Osteocyte (in vitro differentiated cells): ENCODE measurements around the gene APOM. TPM values are rescaled to one million over a fixed set of nuclear protein-coding genes. Genes with fewer than 3 reads are reported as not detected.
A peak's percentile ranks its signal among the peaks of the same experiment; 100 is the strongest.

ENCODE experiments used
- DNase-seq: peaks from one replicate; pipeline ENCODE4 v3.0.0; 2021; ENCODE audit warnings: mixed read lengths; ENCODE audit not compliant: unreplicated experiment; ENCODE audit errors: extremely low spot score
- H3K27ac Mint-ChIP-seq: one replicate; pipeline ENCODE4 v1.8.0; 2021; ENCODE audit warnings: mild to moderate bottlenecking, mixed read lengths; ENCODE audit not compliant: unreplicated experiment
- H3K27me3 Mint-ChIP-seq: one replicate; pipeline ENCODE4 v1.8.0; 2021; ENCODE audit warnings: mixed read lengths; ENCODE audit not compliant: unreplicated experiment
- H3K36me3 Mint-ChIP-seq: one replicate; pipeline ENCODE4 v1.8.0; 2021; ENCODE audit warnings: mixed read lengths; ENCODE audit not compliant: unreplicated experiment
- H3K4me1 Mint-ChIP-seq: one replicate; pipeline ENCODE4 v1.8.0; 2021; ENCODE audit warnings: mixed read lengths; ENCODE audit not compliant: unreplicated experiment
- H3K4me3 Mint-ChIP-seq: one replicate; pipeline ENCODE4 v1.8.0; 2021; ENCODE audit warnings: mild to moderate bottlenecking, moderate library complexity, mixed read lengths; ENCODE audit not compliant: unreplicated experiment
- H3K9me3 Mint-ChIP-seq: one replicate; pipeline ENCODE4 v1.8.0; 2021; ENCODE audit warnings: mixed read lengths; ENCODE audit not compliant: unreplicated experiment
- CTCF ChIP-seq: fragments of 200-600 bp; sonication (generic); IDR thresholded peaks from 2 replicates; pipeline ENCODE4 v1.5.0; 2021; ENCODE audit warnings: antibody characterized with exemption, mild to moderate bottlenecking, moderate library complexity
- total RNA-seq: library from RNA; stranded (reverse); gene quantifications from 2 replicates; pipeline ENCODE4 v1.2.1, GENCODE V29; 2021

The APOM gene
- total RNA-seq, 1 donor from 2014 or later, result 4.0 TPM

GRCh38 chr6:31692353-31692752, 36.7 kb downstream of the APOM start:
- no peak for TF ChIP-seq CTCF
- Mint-ChIP-seq H3K27me3 (no peaks in the 10 kb centered on the region), H3K27ac (no peak overlapping the region), H3K36me3 (peaks cover 30% of the 10 kb centered on the region), H3K9me3 (no peaks in the 10 kb centered on the region), H3K4me1 (no peaks in the 10 kb centered on the region), H3K4me3 (no peak overlapping the region)
- DNase-seq, result no peak

GRCh38 chr6:31692886-31693285, 37.2 kb downstream of the APOM start:
- no peak for TF ChIP-seq CTCF
- H3K27me3 Mint-ChIP-seq, result no peaks in the 10 kb centered on the region
- H3K4me1 Mint-ChIP-seq, result no peaks in the 10 kb centered on the region
- H3K9me3 Mint-ChIP-seq, result no peaks in the 10 kb centered on the region
- H3K36me3 Mint-ChIP-seq, result peaks cover 28% of the 10 kb centered on the region
- DNase-seq, result no peak
- no peak overlapping the region for H3K27ac Mint-ChIP-seq
- no peak overlapping the region for H3K4me3 Mint-ChIP-seq

- TF ChIP-seq CTCF, result no peak
- no peak overlapping the region for H3K4me3 Mint-ChIP-seq
- H3K27me3 Mint-ChIP-seq, result no peaks in the 10 kb centered on the region
- H3K27ac Mint-ChIP-seq, result no peak overlapping the region
- H3K9me3 Mint-ChIP-seq, result no peaks in the 10 kb centered on the region
- no peak for DNase-seq
- peaks cover 30% of the 10 kb centered on the region for H3K36me3 Mint-ChIP-seq
- no peaks in the 10 kb centered on the region for H3K4me1 Mint-ChIP-seq
Measured at GRCh38 chr6:31693535-31693934, 37.8 kb downstream of the APOM start.

GRCh38 chr6:31697555-31697954, 41.9 kb downstream of the APOM start:
- Mint-ChIP-seq H3K4me3 (no peak overlapping the region), H3K27me3 (no peaks in the 10 kb centered on the region), H3K9me3 (no peaks in the 10 kb centered on the region), H3K36me3 (peaks cover 21% of the 10 kb centered on the region), H3K4me1 (peaks cover 18% of the 10 kb centered on the region), H3K27ac (peak overlapping the region; percentile 32)
- no peak for DNase-seq
- TF ChIP-seq CTCF, result no peak

GRCh38 chr6:31700740-31701401, 45.2 kb downstream of the APOM start:
- no peaks in the 10 kb centered on the region for H3K9me3 Mint-ChIP-seq
- DNase-seq, result no peak
- H3K4me1 Mint-ChIP-seq, result peaks cover 23% of the 10 kb centered on the region
- H3K27me3 Mint-ChIP-seq, result no peaks in the 10 kb centered on the region
- H3K4me3 Mint-ChIP-seq, result peak overlapping the region; percentile 43
- peak overlapping the region; percentile 45 for H3K27ac Mint-ChIP-seq
- TF ChIP-seq CTCF, result no peak
- peaks cover 13% of the 10 kb centered on the region for H3K36me3 Mint-ChIP-seq
